ENCODE results near the gene ZNF302.

- TF ChIP-seq CTCF (IDR thresholded peaks at IDR 0.05; ENCODE audit: low read length) (no peak), EZH2 (IDR thresholded peaks at IDR 0.05; ENCODE audit: borderline replicate concordance, low read length) (no peak)
Measured at GRCh38 chr19:34673590-34673989, 3.9 kb upstream of the ZNF302 start.
